Measurements from ENCODE around the gene TMPRSS4.

GRCh38 chr11:118060869-118061268, 16.0 kb upstream of the TMPRSS4 start:
- TF ChIP-seq CTCF (IDR thresholded peaks at IDR 0.05 in 2 of 3, conservative IDR thresholded peaks at IDR 0.05 in 1 of 3; ENCODE audit: borderline replicate concordance in 1 of 3, insufficient read depth in 1 of 3, low read depth in 2 of 3, low read length in 2 of 3) (no peak), EGR1 (IDR thresholded peaks at IDR 0.05; ENCODE audit: low read depth) (no peak), FOSL1 (IDR thresholded peaks at IDR 0.05; ENCODE audit: low read depth) (no peak), POLR2A (IDR thresholded peaks at IDR 0.05; ENCODE audit: borderline replicate concordance, extremely low read depth, insufficient read depth, insufficient read length) (no peak)

Measured in HCT116 (cell line).